ENCODE measurements around the gene PRR35.

Gene PRR35

DNA sequence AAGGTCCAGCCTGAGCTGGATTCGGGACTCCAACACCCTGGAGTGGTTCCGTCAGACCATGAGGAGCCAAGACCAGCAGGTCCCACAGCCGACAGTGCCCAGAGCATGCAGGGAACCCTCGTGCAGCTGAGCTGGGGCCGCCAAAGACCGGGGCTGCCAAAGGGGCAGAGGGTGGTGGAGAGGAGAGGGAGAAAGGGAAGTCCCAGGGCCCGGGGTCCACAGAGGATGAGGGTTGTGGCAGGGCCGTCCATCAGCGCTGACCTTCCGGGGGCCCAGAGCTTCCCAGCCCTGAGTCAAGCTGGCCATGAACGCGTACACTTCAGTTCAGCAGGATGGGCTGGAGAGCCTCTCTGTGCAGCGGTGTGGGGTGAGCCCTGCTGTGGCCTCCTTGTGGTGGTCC lies 39.3 kb upstream of the PRR35 start:
- no peak overlapping the region for H3K27ac ChIP-seq (replicated peaks)
- H3K27me3 ChIP-seq (ENCODE audit: insufficient read depth, poor library complexity, severe bottlenecking) = no peaks in the 10 kb centered on the region
- no peak overlapping the region for H3K4me3 ChIP-seq (replicated peaks; ENCODE audit: insufficient read depth, low read length)
- TF ChIP-seq GABPA (IDR thresholded peaks at IDR 0.05; ENCODE audit: low read depth) (no peak), SPI1 (IDR thresholded peaks at IDR 0.05; ENCODE audit: borderline replicate concordance, low read depth) (no peak), POLR2AphosphoS5 (IDR thresholded peaks at IDR 0.05; ENCODE audit: low read depth) (no peak), CTCF (IDR thresholded peaks at IDR 0.05; ENCODE audit: insufficient read depth, low read length) (no peak)
- TF ChIP-seq, protein P1, sequence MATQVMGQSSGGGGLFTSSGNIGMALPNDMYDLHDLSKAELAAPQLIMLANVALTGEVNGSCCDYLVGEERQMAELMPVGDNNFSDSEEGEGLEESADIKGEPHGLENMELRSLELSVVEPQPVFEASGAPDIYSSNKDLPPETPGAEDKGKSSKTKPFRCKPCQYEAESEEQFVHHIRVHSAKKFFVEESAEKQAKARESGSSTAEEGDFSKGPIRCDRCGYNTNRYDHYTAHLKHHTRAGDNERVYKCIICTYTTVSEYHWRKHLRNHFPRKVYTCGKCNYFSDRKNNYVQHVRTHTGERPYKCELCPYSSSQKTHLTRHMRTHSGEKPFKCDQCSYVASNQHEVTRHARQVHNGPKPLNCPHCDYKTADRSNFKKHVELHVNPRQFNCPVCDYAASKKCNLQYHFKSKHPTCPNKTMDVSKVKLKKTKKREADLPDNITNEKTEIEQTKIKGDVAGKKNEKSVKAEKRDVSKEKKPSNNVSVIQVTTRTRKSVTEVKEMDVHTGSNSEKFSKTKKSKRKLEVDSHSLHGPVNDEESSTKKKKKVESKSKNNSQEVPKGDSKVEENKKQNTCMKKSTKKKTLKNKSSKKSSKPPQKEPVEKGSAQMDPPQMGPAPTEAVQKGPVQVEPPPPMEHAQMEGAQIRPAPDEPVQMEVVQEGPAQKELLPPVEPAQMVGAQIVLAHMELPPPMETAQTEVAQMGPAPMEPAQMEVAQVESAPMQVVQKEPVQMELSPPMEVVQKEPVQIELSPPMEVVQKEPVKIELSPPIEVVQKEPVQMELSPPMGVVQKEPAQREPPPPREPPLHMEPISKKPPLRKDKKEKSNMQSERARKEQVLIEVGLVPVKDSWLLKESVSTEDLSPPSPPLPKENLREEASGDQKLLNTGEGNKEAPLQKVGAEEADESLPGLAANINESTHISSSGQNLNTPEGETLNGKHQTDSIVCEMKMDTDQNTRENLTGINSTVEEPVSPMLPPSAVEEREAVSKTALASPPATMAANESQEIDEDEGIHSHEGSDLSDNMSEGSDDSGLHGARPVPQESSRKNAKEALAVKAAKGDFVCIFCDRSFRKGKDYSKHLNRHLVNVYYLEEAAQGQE (IDR thresholded peaks at IDR 0.05; ENCODE audit: insufficient replicate concordance, low read depth) = no peak
- DNase-seq (ENCODE audit: low read depth in 1 of 2, low spot score in 1 of 2) = no peak

DNA sequence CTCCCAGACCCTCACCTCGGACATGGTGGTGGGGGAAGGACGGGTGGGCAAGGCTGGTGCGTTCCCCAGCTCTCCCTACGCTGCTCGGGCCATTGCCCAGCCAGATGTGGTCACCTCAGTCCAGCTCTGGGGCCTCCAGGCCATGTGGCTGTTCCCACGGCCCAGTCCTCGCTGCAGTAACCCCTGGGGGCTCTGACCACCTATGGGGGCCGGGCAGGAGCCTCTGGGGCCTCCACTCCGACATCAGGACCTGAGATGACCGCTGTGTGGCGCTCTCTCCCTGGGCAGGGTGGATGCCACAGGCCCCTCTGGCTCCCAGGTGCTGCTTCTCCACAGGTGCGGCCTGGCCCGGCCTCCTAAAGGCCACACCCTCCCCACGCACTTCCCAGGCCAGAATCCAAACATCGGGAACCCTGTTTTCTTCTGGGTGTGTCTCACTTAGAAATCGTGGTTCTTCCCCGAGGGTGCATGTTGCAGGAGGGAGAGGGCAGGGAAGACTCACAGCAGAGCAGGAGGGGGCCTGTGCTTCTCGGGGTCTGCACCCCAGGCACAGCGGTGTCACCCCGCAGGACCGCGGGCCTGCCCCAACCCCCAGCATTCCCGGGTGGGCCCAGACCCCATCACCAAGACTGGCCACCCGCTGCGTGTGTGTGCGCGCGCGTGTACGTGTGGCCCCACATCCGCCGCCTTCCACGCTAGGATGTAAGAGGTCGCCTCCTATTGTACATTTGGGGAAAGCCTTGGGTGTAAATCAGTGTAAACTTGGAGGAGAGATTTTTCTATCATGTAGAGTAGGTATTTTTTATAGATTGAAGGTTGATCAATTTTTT lies 38.6 kb upstream of the PRR35 start:
- no peak overlapping the region for H3K4me3 ChIP-seq (replicated peaks; ENCODE audit: insufficient read depth, low read length)
- DNase-seq (ENCODE audit: low read depth in 1 of 2, low spot score in 1 of 2) = no peak
- no peaks in the 10 kb centered on the region for H3K27me3 ChIP-seq (ENCODE audit: insufficient read depth, poor library complexity, severe bottlenecking)
- TF ChIP-seq POLR2AphosphoS5 (IDR thresholded peaks at IDR 0.05; ENCODE audit: low read depth) (no peak), CTCF (IDR thresholded peaks at IDR 0.05; ENCODE audit: insufficient read depth, low read length) (no peak)
- TF ChIP-seq, protein P1 (IDR thresholded peaks at IDR 0.05; ENCODE audit: insufficient replicate concordance, low read depth) = no peak
- no peak overlapping the region for H3K27ac ChIP-seq (replicated peaks)

- Histone ChIP-seq H3K4me3 (replicated peaks; ENCODE audit: insufficient read depth, low read length) (no peak overlapping the region), H3K27ac (replicated peaks) (no peak overlapping the region), H3K27me3 (ENCODE audit: insufficient read depth, poor library complexity, severe bottlenecking) (no peaks in the 10 kb centered on the region)
- TF ChIP-seq POLR2AphosphoS5 (IDR thresholded peaks at IDR 0.05; ENCODE audit: low read depth) = no peak; the same call in 1 of the 2 replicates
- TF ChIP-seq, protein P1 (IDR thresholded peaks at IDR 0.05; ENCODE audit: insufficient replicate concordance, low read depth) = no peak
- TF ChIP-seq GABPA (IDR thresholded peaks at IDR 0.05; ENCODE audit: low read depth) = no peak
- TF ChIP-seq CTCF (IDR thresholded peaks at IDR 0.05; ENCODE audit: insufficient read depth, low read length) = no peak
- TF ChIP-seq SPI1 (IDR thresholded peaks at IDR 0.05; ENCODE audit: borderline replicate concordance, low read depth) = no peak
- no peak for DNase-seq (ENCODE audit: low read depth in 1 of 2, low spot score in 1 of 2)
Measured at GRCh38 chr16:522320-523096, 37.7 kb upstream of the PRR35 start.
